SK-N-SH (cell line): ENCODE measurements around the gene WNT4.

ENCODE experiments used
- EP300 ChIP-seq, 2 experiments: IDR thresholded peaks; 2 replicates each; pipeline versions ENCODE4 v1.4.0 to v1.6.1; 2012; ENCODE audit warnings: borderline replicate concordance in 1 of 2, low read depth in 1 of 2, low read length in 1 of 2
- RCOR1 ChIP-seq: fragments of 150-350 bp; IDR thresholded peaks from 2 replicates; pipeline ENCODE4 v1.6.1; 2017; ENCODE audit warnings: antibody characterized with exemption, low read length
- TAF1 ChIP-seq: IDR thresholded peaks from 2 replicates; pipeline ENCODE4 v1.6.1; 2012; ENCODE audit warnings: low read depth, mild to moderate bottlenecking, low read length, moderate library complexity, borderline replicate concordance
- YY1 ChIP-seq: IDR thresholded peaks from 2 replicates; pipeline ENCODE4 v1.4.0; 2012; ENCODE audit warnings: low read depth, mild to moderate bottlenecking
- TF ChIP-seq, protein P1 (sequence below): fragments of 200-600 bp; sonication (generic); IDR thresholded peaks from 2 replicates; pipeline ENCODE4 v1.6.1; 2017; ENCODE audit warnings: antibody characterized with exemption, mild to moderate bottlenecking, moderate library complexity
- TF ChIP-seq, protein P2 (sequence below): IDR thresholded peaks from 2 replicates; pipeline ENCODE4 v1.4.0; 2012; ENCODE audit warnings: low read depth
- TF ChIP-seq, protein P3 (sequence below): IDR thresholded peaks from 2 replicates; pipeline ENCODE4 v1.4.0; 2012; ENCODE audit warnings: low read depth, borderline replicate concordance

DNA sequence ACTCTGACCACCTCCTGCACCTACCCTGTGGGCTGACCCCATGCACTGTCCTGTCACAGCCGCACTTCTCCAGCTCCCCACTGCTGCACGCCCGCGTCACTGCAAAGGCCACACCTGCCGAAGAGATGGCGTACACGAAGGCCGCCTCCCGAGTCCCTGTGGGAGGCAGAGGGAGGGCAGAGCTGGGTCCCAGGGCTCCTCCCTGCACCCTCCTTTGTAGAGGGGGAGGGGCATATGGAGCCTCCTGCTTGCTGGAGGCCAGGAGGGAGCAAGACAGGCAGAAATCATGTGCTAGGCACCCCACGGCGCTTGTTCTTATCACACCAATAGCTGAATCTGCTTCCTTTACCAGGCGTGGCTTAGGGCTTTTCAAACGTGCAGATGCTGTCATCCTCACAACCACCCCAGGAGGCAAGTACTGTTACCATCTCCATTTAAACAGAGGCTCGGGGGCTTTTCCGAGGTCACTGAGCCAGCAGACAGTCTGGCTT, 21.4 kb downstream of the WNT4 start:
- TF ChIP-seq, protein P1, sequence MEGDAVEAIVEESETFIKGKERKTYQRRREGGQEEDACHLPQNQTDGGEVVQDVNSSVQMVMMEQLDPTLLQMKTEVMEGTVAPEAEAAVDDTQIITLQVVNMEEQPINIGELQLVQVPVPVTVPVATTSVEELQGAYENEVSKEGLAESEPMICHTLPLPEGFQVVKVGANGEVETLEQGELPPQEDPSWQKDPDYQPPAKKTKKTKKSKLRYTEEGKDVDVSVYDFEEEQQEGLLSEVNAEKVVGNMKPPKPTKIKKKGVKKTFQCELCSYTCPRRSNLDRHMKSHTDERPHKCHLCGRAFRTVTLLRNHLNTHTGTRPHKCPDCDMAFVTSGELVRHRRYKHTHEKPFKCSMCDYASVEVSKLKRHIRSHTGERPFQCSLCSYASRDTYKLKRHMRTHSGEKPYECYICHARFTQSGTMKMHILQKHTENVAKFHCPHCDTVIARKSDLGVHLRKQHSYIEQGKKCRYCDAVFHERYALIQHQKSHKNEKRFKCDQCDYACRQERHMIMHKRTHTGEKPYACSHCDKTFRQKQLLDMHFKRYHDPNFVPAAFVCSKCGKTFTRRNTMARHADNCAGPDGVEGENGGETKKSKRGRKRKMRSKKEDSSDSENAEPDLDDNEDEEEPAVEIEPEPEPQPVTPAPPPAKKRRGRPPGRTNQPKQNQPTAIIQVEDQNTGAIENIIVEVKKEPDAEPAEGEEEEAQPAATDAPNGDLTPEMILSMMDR, result no peak
- TF ChIP-seq, protein P2, sequence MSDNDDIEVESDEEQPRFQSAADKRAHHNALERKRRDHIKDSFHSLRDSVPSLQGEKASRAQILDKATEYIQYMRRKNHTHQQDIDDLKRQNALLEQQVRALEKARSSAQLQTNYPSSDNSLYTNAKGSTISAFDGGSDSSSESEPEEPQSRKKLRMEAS, result no peak
- TF ChIP-seq TAF1 (no peak), YY1 (no peak), EP300 (IDR thresholded peaks at IDR 0.05; ENCODE audit: borderline replicate concordance in 1 of 2, low read depth in 1 of 2, low read length in 1 of 2) (0 out of 4 replicates have a peak, but pooled peaks of 1 of the 2 experiments have one; percentile 17), RCOR1 (no peak)
- TF ChIP-seq, protein P3, sequence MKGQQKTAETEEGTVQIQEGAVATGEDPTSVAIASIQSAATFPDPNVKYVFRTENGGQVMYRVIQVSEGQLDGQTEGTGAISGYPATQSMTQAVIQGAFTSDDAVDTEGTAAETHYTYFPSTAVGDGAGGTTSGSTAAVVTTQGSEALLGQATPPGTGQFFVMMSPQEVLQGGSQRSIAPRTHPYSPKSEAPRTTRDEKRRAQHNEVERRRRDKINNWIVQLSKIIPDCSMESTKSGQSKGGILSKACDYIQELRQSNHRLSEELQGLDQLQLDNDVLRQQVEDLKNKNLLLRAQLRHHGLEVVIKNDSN, result no peak
